PC-3 (cell line): ENCODE data around the gene NAB1. TPM values are rescaled to one million over a fixed set of nuclear protein-coding genes. Genes with fewer than 3 reads are reported as not detected.

Experiments used
- ATAC-seq: fragments of 200-7000 bp; cut with Tn5 transposase; 2 replicates; pipeline ENCODE4 v1.9.1; 2020; ENCODE audit warnings: mild to moderate bottlenecking, moderate library complexity
- BruUV-seq: library from RNA; stranded (reverse); fragments of 400-500 nt; replicated peaks from 2 replicates; lab custom pipeline; 2021; lab: Mats Ljungman, UMichigan
- CTCF ChIA-PET: fragments of 300-600 bp; sonication (Branson Sonifier 250); formaldehyde crosslinking; loops from one replicate; lab custom pipeline; 2022; ENCODE audit warnings: antibody characterized with exemption; lab: Charles Lee
- POLR2A ChIA-PET: fragments of 300-600 bp; sonication (Branson Sonifier 250); formaldehyde crosslinking; loops from one replicate; lab custom pipeline; 2022; ENCODE audit warnings: antibody characterized with exemption; ENCODE audit not compliant: unreplicated experiment; lab: Charles Lee
- DNase-seq: peaks from one replicate; pipeline ENCODE4 v3.0.0-alpha.2; 2015
- H2AFZ ChIP-seq: fragments of 300-600 bp; sonication (generic); 2 replicates; pipeline ENCODE4 v1.6.0; 2016; ENCODE audit warnings: antibody characterized with exemption, low read length
- H3F3A ChIP-seq: fragments of 300-600 bp; sonication (generic); one replicate; pipeline ENCODE4 v1.6.0; 2017; ENCODE audit warnings: antibody characterized with exemption, low read length, control low read depth, mild to moderate bottlenecking; ENCODE audit not compliant: unreplicated experiment
- H3K27ac ChIP-seq: fragments of 300-600 bp; sonication (generic); 2 replicates; pipeline ENCODE4 v1.5.1; 2016; ENCODE audit warnings: mild to moderate bottlenecking, low read length
- H3K27me3 ChIP-seq: fragments of 300-600 bp; sonication (generic); 2 replicates; pipeline ENCODE4 v1.6.1; 2016; ENCODE audit warnings: low read length, mixed read lengths
- H3K36me3 ChIP-seq: fragments of 300-600 bp; sonication (generic); 2 replicates; pipeline ENCODE4 v1.6.1; 2016; ENCODE audit warnings: low read depth, mixed run types, low read length, mixed read lengths
- H3K4me1 ChIP-seq: fragments of 300-600 bp; sonication (generic); 2 replicates; pipeline ENCODE4 v1.5.1; 2016; ENCODE audit warnings: low read length; ENCODE audit not compliant: insufficient read depth
- H3K4me2 ChIP-seq: fragments of 300-600 bp; sonication (generic); 2 replicates; pipeline ENCODE4 v1.6.0; 2016; ENCODE audit warnings: low read length
- H3K4me3 ChIP-seq: fragments of 300-600 bp; sonication (generic); 2 replicates; pipeline ENCODE4 v1.5.1; 2016; ENCODE audit warnings: mild to moderate bottlenecking, low read length, mixed read lengths
- H3K79me2 ChIP-seq: fragments of 300-600 bp; sonication (generic); 2 replicates; pipeline ENCODE4 v1.6.1; 2017; ENCODE audit warnings: low read length, mixed read lengths
- H3K9ac ChIP-seq: fragments of 300-600 bp; sonication (generic); 2 replicates; pipeline ENCODE4 v1.6.0; 2016; ENCODE audit warnings: mild to moderate bottlenecking, low read length
- H3K9me2 ChIP-seq: fragments of 300-600 bp; sonication (generic); replicated peaks from 2 replicates; pipeline ENCODE4 v1.6.1; 2016; ENCODE audit warnings: mixed run types, low read length, mixed read lengths
- H3K9me3 ChIP-seq: fragments of 300-600 bp; sonication (generic); 2 replicates; pipeline ENCODE4 v1.6.1; 2016; ENCODE audit warnings: low read length, mixed read lengths
- H4K20me1 ChIP-seq: fragments of 300-600 bp; sonication (generic); 2 replicates; pipeline ENCODE4 v1.6.1; 2016; ENCODE audit warnings: low read length, mixed read lengths
- EZH2 ChIP-seq: fragments of 300-600 bp; sonication (generic); IDR thresholded peaks from one replicate; pipeline ENCODE4 v1.6.1; 2017; ENCODE audit warnings: antibody characterized with exemption, mild to moderate bottlenecking, low read length; ENCODE audit not compliant: unreplicated experiment
- EZH2phosphoT487 ChIP-seq: fragments of 300-600 bp; sonication (generic); IDR thresholded peaks from 2 replicates; pipeline ENCODE4 v1.6.1; 2018; ENCODE audit warnings: mild to moderate bottlenecking, antibody characterized with exemption, low read length, borderline replicate concordance
- intact Hi-C: fragments of 100-400 bp; cut with micrococcal nuclease; formaldehyde crosslinking; loops from 2 replicates; pipeline ENCODE4 v1.9.0; 2023
- total RNA-seq: library from RNA; depleted of rRNA; stranded (reverse); fragments of >200 nt; gene quantifications from 2 replicates; pipeline ENCODE4 v1.2.3, GENCODE V29; 2014
- TF ChIP-seq, protein P1 (sequence below): fragments of 300-600 bp; sonication (generic); conservative IDR thresholded peaks from 2 replicates; pipeline ENCODE4 v1.5.1; 2017; ENCODE audit warnings: antibody characterized with exemption, low read depth, mild to moderate bottlenecking, low read length

NAB1 gene
- total RNA-seq, 1 experiment from 2014 or later = 23.1 TPM

DNA sequence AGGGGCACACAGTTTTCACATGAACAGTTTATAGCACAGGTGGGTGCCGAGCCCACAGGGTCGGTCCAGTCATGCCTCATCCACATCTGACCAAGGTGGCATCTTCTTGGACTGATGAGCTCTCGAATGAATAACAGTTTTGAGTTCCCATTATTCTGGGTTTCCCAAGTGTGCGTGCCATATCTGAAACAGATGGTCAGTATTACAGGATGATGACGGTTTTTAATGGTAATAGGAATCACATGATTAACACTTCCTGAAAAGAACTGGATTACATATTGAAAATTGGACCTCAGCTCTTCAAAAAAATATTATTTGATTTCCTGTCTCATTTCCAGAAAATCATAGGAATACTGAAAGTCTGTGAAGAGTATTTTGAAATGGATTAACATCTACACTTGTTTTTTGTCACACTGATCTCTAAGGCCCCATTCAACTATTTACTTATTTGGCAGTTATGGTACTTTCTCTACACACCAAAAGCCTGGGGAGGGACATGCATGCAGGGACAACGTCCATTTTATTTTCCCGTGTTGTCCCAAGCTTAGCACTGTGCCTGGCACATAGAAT, 22.2 kb upstream of the NAB1 start:
- intact Hi-C loops = no loop called here
- Histone ChIP-seq H3K9me2 (no peaks in the 10 kb centered on the region), H3K4me3 (no peak overlapping the region), H3K27ac (no peak overlapping the region), H4K20me1 (no peaks in the 10 kb centered on the region), H3K9me3 (no peaks in the 10 kb centered on the region), H3K79me2 (no peaks in the 10 kb centered on the region), H3K27me3 (no peaks in the 10 kb centered on the region), H3K4me2 (no peak overlapping the region), H3F3A (no peaks in the 10 kb centered on the region), H3K9ac (no peak overlapping the region), H3K36me3 (no peaks in the 10 kb centered on the region), H2AFZ (no peak overlapping the region), H3K4me1 (no peaks in the 10 kb centered on the region)
- no TSS peak for BruUV-seq
- ChIA-PET POLR2A (no interaction called here), CTCF (no interaction called here)
- no peak for ATAC-seq
- DNase-seq = no peak
- TF ChIP-seq EZH2 = no peak
- TF ChIP-seq, protein P1, sequence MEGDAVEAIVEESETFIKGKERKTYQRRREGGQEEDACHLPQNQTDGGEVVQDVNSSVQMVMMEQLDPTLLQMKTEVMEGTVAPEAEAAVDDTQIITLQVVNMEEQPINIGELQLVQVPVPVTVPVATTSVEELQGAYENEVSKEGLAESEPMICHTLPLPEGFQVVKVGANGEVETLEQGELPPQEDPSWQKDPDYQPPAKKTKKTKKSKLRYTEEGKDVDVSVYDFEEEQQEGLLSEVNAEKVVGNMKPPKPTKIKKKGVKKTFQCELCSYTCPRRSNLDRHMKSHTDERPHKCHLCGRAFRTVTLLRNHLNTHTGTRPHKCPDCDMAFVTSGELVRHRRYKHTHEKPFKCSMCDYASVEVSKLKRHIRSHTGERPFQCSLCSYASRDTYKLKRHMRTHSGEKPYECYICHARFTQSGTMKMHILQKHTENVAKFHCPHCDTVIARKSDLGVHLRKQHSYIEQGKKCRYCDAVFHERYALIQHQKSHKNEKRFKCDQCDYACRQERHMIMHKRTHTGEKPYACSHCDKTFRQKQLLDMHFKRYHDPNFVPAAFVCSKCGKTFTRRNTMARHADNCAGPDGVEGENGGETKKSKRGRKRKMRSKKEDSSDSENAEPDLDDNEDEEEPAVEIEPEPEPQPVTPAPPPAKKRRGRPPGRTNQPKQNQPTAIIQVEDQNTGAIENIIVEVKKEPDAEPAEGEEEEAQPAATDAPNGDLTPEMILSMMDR = no peak
- no peak for TF ChIP-seq EZH2phosphoT487

DNA sequence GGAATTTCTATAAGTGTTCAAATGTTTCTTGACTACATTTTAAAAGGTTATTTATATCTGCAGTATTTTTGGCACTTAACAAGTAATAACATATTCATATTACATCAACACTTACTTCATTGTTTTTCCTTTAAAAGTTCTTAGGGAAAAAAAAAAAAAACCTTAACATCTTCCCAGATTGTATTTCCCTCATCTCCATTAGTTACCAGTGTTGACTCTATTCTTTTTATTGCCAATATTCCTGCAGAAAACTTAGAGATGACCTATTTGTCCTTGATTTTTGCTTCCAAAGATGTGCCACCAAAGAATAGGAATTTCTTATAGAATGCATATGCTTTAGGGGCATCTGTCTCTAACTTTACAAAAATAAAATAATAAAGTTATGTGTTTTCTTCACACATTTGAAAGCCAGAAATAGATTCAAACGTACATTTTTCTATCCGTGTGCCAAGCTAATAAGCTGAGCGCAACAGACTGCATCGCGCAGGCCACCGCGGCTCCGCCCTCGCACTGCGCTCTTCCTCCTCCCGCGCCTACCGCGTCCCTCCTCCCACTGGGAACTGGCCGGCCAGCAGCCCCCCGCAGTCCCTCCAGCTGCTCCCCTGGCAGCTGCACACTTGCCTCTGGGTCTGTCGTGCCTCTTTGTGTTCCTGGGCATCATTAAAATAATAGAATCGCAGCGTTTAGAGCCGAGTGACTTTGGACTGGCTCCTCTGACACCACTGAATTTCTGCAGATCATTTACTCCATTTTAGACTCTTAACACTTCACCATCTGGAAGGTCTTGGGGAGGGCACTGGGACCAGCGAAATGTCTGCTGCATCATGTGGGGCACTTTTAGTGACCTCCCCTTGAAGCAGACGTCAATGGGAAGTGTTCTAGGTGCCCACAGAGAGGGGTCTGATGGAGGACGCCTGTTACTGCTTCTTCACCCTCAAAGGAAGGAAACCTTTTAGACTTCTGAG, 21.2 kb upstream of the NAB1 start:
- Histone ChIP-seq H3K9me2 (no peaks in the 10 kb centered on the region), H4K20me1 (no peaks in the 10 kb centered on the region), H3K4me2 (no peak overlapping the region), H3K36me3 (no peaks in the 10 kb centered on the region), H3K27ac (no peak overlapping the region), H3K4me3 (no peak overlapping the region), H3K27me3 (no peaks in the 10 kb centered on the region), H2AFZ (no peak overlapping the region), H3K9ac (no peak overlapping the region), H3K9me3 (no peaks in the 10 kb centered on the region), H3F3A (no peaks in the 10 kb centered on the region), H3K79me2 (no peaks in the 10 kb centered on the region), H3K4me1 (no peaks in the 10 kb centered on the region)
- ATAC-seq = no peak
- no TSS peak for BruUV-seq
- CTCF ChIA-PET = no interaction called here
- no peak for DNase-seq
- POLR2A ChIA-PET = no interaction called here
- TF ChIP-seq, protein P1 = no peak
- TF ChIP-seq EZH2 = no peak
- no peak for TF ChIP-seq EZH2phosphoT487
- intact Hi-C loops = no loop called here
